ENCODE measurements around the gene LRRC75B. TPM values are rescaled to one million over a fixed set of nuclear protein-coding genes. Genes with fewer than 3 reads are reported as not detected.

LRRC75B gene
- total and polyA plus RNA-seq, 2 donors from 2014 or later: 23.4 to 47.6 TPM

GRCh38 chr22:24543679-24544243 lies 49.1 kb downstream of the LRRC75B start:
- Histone ChIP-seq H3K4me3 (ENCODE audit: low read length in 3 of 3) (no peak overlapping the region), H3K9ac (ENCODE audit: low read length in 3 of 3) (no peak overlapping the region), H3K36me3 (ENCODE audit: control insufficient read depth in 2 of 3, insufficient read depth in 3 of 3, low read length in 3 of 3) (peaks cover 8 to 68% (median 52%) of the 10 kb centered on the region in 3 donors), H3K9me3 (ENCODE audit: control insufficient read depth in 2 of 3, insufficient read depth in 1 of 3, low read length in 3 of 3) (no peaks in the 10 kb centered on the region), H3K27ac (ENCODE audit: low read depth in 2 of 2, low read length in 2 of 2) (no peak overlapping the region), H3K27me3 (ENCODE audit: control insufficient read depth, insufficient read depth, low read length) (no peaks in the 10 kb centered on the region), H3K4me1 (ENCODE audit: control insufficient read depth in 2 of 3, insufficient read depth in 2 of 3, low read depth in 1 of 3, low read length in 3 of 3) (peaks cover 0 to 29% (median 23%) of the 10 kb centered on the region in 3 donors)
- FAIRE-seq: no peak
- no peak for DNase-seq
- intact Hi-C loops (cut with DNase I): no loop called here
- TF ChIP-seq CTCF (IDR thresholded peaks at IDR 0.05; ENCODE audit: borderline replicate concordance, extremely low read depth, insufficient read depth): no peak

GRCh38 chr22:24543185-24543601 lies 49.7 kb downstream of the LRRC75B start:
- peak overlapping the region; percentile 10 to 34 for H3K27ac ChIP-seq (ENCODE audit: low read depth in 2 of 2, low read length in 2 of 2)

GRCh38 chr22:24542641-24543040 lies 50.2 kb downstream of the LRRC75B start:
- no peak overlapping the region for H3K9ac ChIP-seq (ENCODE audit: low read length in 3 of 3)

More at GRCh38 chr22:24543185-24543601, 49.7 kb downstream of the LRRC75B start:
- intact Hi-C loops (cut with DNase I): no loop called here
- Histone ChIP-seq H3K4me1 (ENCODE audit: control insufficient read depth in 2 of 3, insufficient read depth in 2 of 3, low read depth in 1 of 3, low read length in 3 of 3) (peaks cover 0 to 24% (median 22%) of the 10 kb centered on the region in 3 donors), H3K36me3 (ENCODE audit: control insufficient read depth in 2 of 3, insufficient read depth in 3 of 3, low read length in 3 of 3) (peaks cover 8 to 63% (median 47%) of the 10 kb centered on the region in 3 donors), H3K4me3 (ENCODE audit: low read length in 3 of 3) (no peak overlapping the region), H3K27me3 (ENCODE audit: control insufficient read depth, insufficient read depth, low read length) (no peaks in the 10 kb centered on the region), H3K9me3 (ENCODE audit: control insufficient read depth in 2 of 3, insufficient read depth in 1 of 3, low read length in 3 of 3) (no peaks in the 10 kb centered on the region), H3K9ac (ENCODE audit: low read length in 3 of 3) (no peak overlapping the region)
- no peak for TF ChIP-seq CTCF (IDR thresholded peaks at IDR 0.05; ENCODE audit: borderline replicate concordance, extremely low read depth, insufficient read depth)
- FAIRE-seq (no peak), DNase-seq (no peak)

More at GRCh38 chr22:24542641-24543040, 50.2 kb downstream of the LRRC75B start:
- H3K9me3 ChIP-seq (ENCODE audit: control insufficient read depth in 2 of 3, insufficient read depth in 1 of 3, low read length in 3 of 3): no peaks in the 10 kb centered on the region
- intact Hi-C loops (cut with DNase I): no loop called here
- no peak overlapping the region for H3K4me3 ChIP-seq (ENCODE audit: low read length in 3 of 3)
- no peak for TF ChIP-seq CTCF (IDR thresholded peaks at IDR 0.05; ENCODE audit: borderline replicate concordance, extremely low read depth, insufficient read depth)
- H3K36me3 ChIP-seq (ENCODE audit: control insufficient read depth in 2 of 3, insufficient read depth in 3 of 3, low read length in 3 of 3): peaks cover 5 to 57% (median 42%) of the 10 kb centered on the region in 3 donors
- FAIRE-seq: no peak
- peak overlapping the region; percentile 10 to 64 for H3K27ac ChIP-seq (ENCODE audit: low read depth in 2 of 2, low read length in 2 of 2)
- peaks cover 0 to 24% (median 22%) of the 10 kb centered on the region in 3 donors for H3K4me1 ChIP-seq (ENCODE audit: control insufficient read depth in 2 of 3, insufficient read depth in 2 of 3, low read depth in 1 of 3, low read length in 3 of 3)
- no peaks in the 10 kb centered on the region for H3K27me3 ChIP-seq (ENCODE audit: control insufficient read depth, insufficient read depth, low read length)
- no peak for DNase-seq
